ENCODE results near the gene NR5A1.

Gene NR5A1

GRCh38 chr9:124437086-124437485 is 70.1 kb downstream of the NR5A1 start:
- DNase-seq = no peak

- no peak for DNase-seq
These were observed 70.9 kb downstream of the NR5A1 start for GRCh38 chr9:124436320-124436719.

Measured in stimulated activated CD4-positive, alpha-beta T cell treated with anti-CD3 and anti-CD28 coated beads, Interleukin-1b, Interleukin-23, amount 100 ng/mL, for 48 hours (primary cell).